ENCODE data around the gene SYT7. TPM values are rescaled to one million over a fixed set of nuclear protein-coding genes. Genes with fewer than 3 reads are reported as not detected.

SYT7 gene
- total RNA-seq, 2 experiments from 2014 or later = not detected

- H3K9me3 ChIP-seq (ENCODE audit: control insufficient read depth in 1 of 2, insufficient read depth in 1 of 2, low read length in 2 of 2) = peaks cover 0 to 10% of the 10 kb centered on the region in 2 experiments
- peaks cover 0 to 6% of the 10 kb centered on the region in 2 experiments for H3K27me3 ChIP-seq (ENCODE audit: control insufficient read depth in 1 of 2, insufficient read depth in 2 of 2, low read length in 2 of 2)
- Mint-ChIP-seq H3K27ac (no peak overlapping the region), H3K9me3 (no peaks in the 10 kb centered on the region), H3K4me3 (no peak overlapping the region), H3K36me3 (ENCODE audit: low read depth) (no peaks in the 10 kb centered on the region), H3K4me1 (ENCODE audit: low read depth) (no peaks in the 10 kb centered on the region), H3K27me3 (peaks cover 47% of the 10 kb centered on the region)
- TF ChIP-seq CTCF (IDR thresholded peaks at IDR 0.05) = no peak
- DNase-seq = no peak
- POLR2A ChIA-PET = no interaction called here
- H3K4me3 ChIP-seq (ENCODE audit: low read length) = no peak overlapping the region
- no peak for ATAC-seq (ENCODE audit: poor library complexity)
- no peaks in the 10 kb centered on the region for H3K4me1 ChIP-seq (ENCODE audit: insufficient read depth, low read length)
- intact Hi-C loops (cut with DNase I, micrococcal nuclease) = no loop called here
- CTCF ChIA-PET = no interaction called here
- H3K27ac ChIP-seq (ENCODE audit: low read depth in 1 of 2, low read length in 2 of 2) = no peak overlapping the region
- H3K36me3 ChIP-seq (ENCODE audit: insufficient read depth, low read length) = no peaks in the 10 kb centered on the region
Measured at GRCh38 chr11:61609000-61609979, 28.4 kb upstream of the SYT7 start.

GRCh38 chr11:61607920-61608599, 27.2 kb upstream of the SYT7 start:
- CTCF ChIA-PET = no interaction called here
- DNase-seq = no peak
- ATAC-seq (ENCODE audit: poor library complexity) = no peak
- intact Hi-C loops (cut with DNase I, micrococcal nuclease) = no loop called here
- Mint-ChIP-seq H3K4me3 (no peak overlapping the region), H3K27ac (no peak overlapping the region), H3K27me3 (peaks cover 36% of the 10 kb centered on the region), H3K4me1 (ENCODE audit: low read depth) (no peaks in the 10 kb centered on the region), H3K36me3 (ENCODE audit: low read depth) (no peaks in the 10 kb centered on the region), H3K9me3 (no peaks in the 10 kb centered on the region)
- no peak overlapping the region for H3K27ac ChIP-seq (ENCODE audit: low read depth in 1 of 2, low read length in 2 of 2)
- no peak overlapping the region for H3K4me3 ChIP-seq (ENCODE audit: low read length)
- TF ChIP-seq CTCF (IDR thresholded peaks at IDR 0.05) = no peak
- H3K36me3 ChIP-seq (ENCODE audit: insufficient read depth, low read length) = no peaks in the 10 kb centered on the region
- no peaks in the 10 kb centered on the region for H3K4me1 ChIP-seq (ENCODE audit: insufficient read depth, low read length)
- peaks cover 0 to 6% of the 10 kb centered on the region in 2 experiments for H3K27me3 ChIP-seq (ENCODE audit: control insufficient read depth in 1 of 2, insufficient read depth in 2 of 2, low read length in 2 of 2)
- POLR2A ChIA-PET = no interaction called here
- peaks cover 0 to 10% of the 10 kb centered on the region in 2 experiments for H3K9me3 ChIP-seq (ENCODE audit: control insufficient read depth in 1 of 2, insufficient read depth in 1 of 2, low read length in 2 of 2)

- POLR2A ChIA-PET = no interaction called here
- H3K27me3 ChIP-seq (ENCODE audit: control insufficient read depth in 1 of 2, insufficient read depth in 2 of 2, low read length in 2 of 2) = peaks cover 0 to 6% of the 10 kb centered on the region in 2 experiments
- H3K4me1 Mint-ChIP-seq (ENCODE audit: low read depth) = no peaks in the 10 kb centered on the region
- H3K9me3 Mint-ChIP-seq = no peaks in the 10 kb centered on the region
- no peak overlapping the region for H3K4me3 Mint-ChIP-seq
- DNase-seq (no peak), ATAC-seq (ENCODE audit: poor library complexity) (no peak)
- H3K36me3 Mint-ChIP-seq (ENCODE audit: low read depth) = no peaks in the 10 kb centered on the region
- no peak overlapping the region for H3K27ac Mint-ChIP-seq
- H3K4me3 ChIP-seq (ENCODE audit: low read length) = no peak overlapping the region
- CTCF ChIA-PET = no interaction called here
- H3K27me3 Mint-ChIP-seq = peaks cover 36% of the 10 kb centered on the region
- no peak for TF ChIP-seq CTCF (IDR thresholded peaks at IDR 0.05)
- intact Hi-C loops (cut with DNase I, micrococcal nuclease) = no loop called here
- no peaks in the 10 kb centered on the region for H3K4me1 ChIP-seq (ENCODE audit: insufficient read depth, low read length)
- peaks cover 0 to 10% of the 10 kb centered on the region in 2 experiments for H3K9me3 ChIP-seq (ENCODE audit: control insufficient read depth in 1 of 2, insufficient read depth in 1 of 2, low read length in 2 of 2)
- H3K36me3 ChIP-seq (ENCODE audit: insufficient read depth, low read length) = no peaks in the 10 kb centered on the region
- no peak overlapping the region for H3K27ac ChIP-seq (ENCODE audit: low read depth in 1 of 2, low read length in 2 of 2)
Measured at GRCh38 chr11:61607426-61607825, 26.6 kb upstream of the SYT7 start.

Measured in CD4-positive, alpha-beta T cell (primary cell).